Measurements from ENCODE around the gene MMADHC.

DNA sequence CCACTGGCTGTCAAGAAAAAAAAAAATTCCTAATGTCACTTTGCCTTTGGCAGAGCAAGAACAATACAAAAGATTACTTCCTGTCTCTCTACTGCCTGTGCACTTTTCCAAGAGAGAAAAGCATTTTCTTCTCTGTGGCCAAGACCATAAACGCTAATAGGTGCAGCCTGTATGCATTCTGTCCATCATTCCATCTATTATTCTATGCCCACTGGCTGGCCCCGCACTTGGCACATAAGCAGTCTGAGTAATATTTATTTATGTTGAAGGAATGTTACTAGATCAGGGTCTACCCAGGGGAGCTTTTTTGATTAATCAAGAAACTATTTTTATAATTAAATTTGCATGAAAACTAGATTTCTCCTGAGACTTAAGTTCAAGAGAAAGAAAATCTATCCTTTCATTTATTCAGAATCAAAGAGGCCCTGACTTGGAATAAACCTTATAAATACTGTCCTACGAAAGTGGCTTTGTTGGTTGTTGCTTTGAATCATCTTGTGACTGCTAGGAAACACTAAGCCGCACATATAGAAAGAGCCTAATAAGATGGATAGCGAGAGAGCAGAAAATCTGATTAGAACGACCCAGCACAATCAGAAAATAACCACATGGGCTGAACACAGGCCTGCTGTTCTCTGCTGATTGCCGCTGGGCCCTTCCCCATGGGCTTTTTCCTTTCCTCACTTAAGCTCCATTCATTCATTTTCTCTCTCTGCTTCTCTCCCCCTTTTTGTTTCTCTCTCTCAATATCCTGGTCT is 59.4 kb downstream of the MMADHC start:
- TF ChIP-seq, protein P1, sequence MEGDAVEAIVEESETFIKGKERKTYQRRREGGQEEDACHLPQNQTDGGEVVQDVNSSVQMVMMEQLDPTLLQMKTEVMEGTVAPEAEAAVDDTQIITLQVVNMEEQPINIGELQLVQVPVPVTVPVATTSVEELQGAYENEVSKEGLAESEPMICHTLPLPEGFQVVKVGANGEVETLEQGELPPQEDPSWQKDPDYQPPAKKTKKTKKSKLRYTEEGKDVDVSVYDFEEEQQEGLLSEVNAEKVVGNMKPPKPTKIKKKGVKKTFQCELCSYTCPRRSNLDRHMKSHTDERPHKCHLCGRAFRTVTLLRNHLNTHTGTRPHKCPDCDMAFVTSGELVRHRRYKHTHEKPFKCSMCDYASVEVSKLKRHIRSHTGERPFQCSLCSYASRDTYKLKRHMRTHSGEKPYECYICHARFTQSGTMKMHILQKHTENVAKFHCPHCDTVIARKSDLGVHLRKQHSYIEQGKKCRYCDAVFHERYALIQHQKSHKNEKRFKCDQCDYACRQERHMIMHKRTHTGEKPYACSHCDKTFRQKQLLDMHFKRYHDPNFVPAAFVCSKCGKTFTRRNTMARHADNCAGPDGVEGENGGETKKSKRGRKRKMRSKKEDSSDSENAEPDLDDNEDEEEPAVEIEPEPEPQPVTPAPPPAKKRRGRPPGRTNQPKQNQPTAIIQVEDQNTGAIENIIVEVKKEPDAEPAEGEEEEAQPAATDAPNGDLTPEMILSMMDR (IDR thresholded peaks at IDR 0.05 in 8 of 11, conservative IDR thresholded peaks at IDR 0.05 in 3 of 11), result no peak
- no peak for TF ChIP-seq POLR2A (IDR thresholded peaks at IDR 0.05)
